ENCODE measurements around the gene CHPF2.

CHPF2 gene

GRCh38 chr7:151276666-151277590 is 44.6 kb downstream of the CHPF2 start:
- TF ChIP-seq CTCF (IDR thresholded peaks at IDR 0.05; ENCODE audit: low read depth, low read length), result no peak
- H3K4me3 ChIP-seq (ENCODE audit: low read depth, low read length), result peak overlapping the region; percentile 16; the same call in 1 of the 2 replicates
- peak; percentile 71 for DNase-seq
- no peaks in the 10 kb centered on the region for H3K36me3 ChIP-seq
- H3K27ac ChIP-seq, result no peak overlapping the region
- no peaks in the 10 kb centered on the region for H3K27me3 ChIP-seq (ENCODE audit: insufficient read depth, low read depth, severe bottlenecking)
- H3K9me3 ChIP-seq (ENCODE audit: severe bottlenecking), result no peaks in the 10 kb centered on the region

- H3K27ac ChIP-seq, result no peak overlapping the region
- H3K27me3 ChIP-seq (ENCODE audit: insufficient read depth, low read depth, severe bottlenecking), result no peaks in the 10 kb centered on the region
- DNase-seq, result no peak
- H3K4me3 ChIP-seq (ENCODE audit: low read depth, low read length), result no peak overlapping the region
- no peak for TF ChIP-seq CTCF (IDR thresholded peaks at IDR 0.05; ENCODE audit: low read depth, low read length)
- no peaks in the 10 kb centered on the region for H3K9me3 ChIP-seq (ENCODE audit: severe bottlenecking)
- H3K36me3 ChIP-seq, result no peaks in the 10 kb centered on the region
Observed at GRCh38 chr7:151277631-151278030, 45.3 kb downstream of the CHPF2 start.

- Histone ChIP-seq H3K4me3 (ENCODE audit: low read depth, low read length) (no peak overlapping the region), H3K27me3 (ENCODE audit: insufficient read depth, low read depth, severe bottlenecking) (no peaks in the 10 kb centered on the region), H3K27ac (no peak overlapping the region), H3K9me3 (ENCODE audit: severe bottlenecking) (no peaks in the 10 kb centered on the region), H3K36me3 (no peaks in the 10 kb centered on the region)
- DNase-seq, result no peak
- TF ChIP-seq CTCF (IDR thresholded peaks at IDR 0.05; ENCODE audit: low read depth, low read length), result no peak
Observed at GRCh38 chr7:151278949-151279348, 46.7 kb downstream of the CHPF2 start.

- no peak for DNase-seq
- Histone ChIP-seq H3K27ac (no peak overlapping the region), H3K9me3 (ENCODE audit: severe bottlenecking) (no peaks in the 10 kb centered on the region), H3K36me3 (no peaks in the 10 kb centered on the region), H3K4me3 (ENCODE audit: low read depth, low read length) (no peak overlapping the region), H3K27me3 (ENCODE audit: insufficient read depth, low read depth, severe bottlenecking) (no peaks in the 10 kb centered on the region)
- TF ChIP-seq CTCF (IDR thresholded peaks at IDR 0.05; ENCODE audit: low read depth, low read length), result no peak
Observed at GRCh38 chr7:151279868-151280267, 47.6 kb downstream of the CHPF2 start.

- H3K27ac ChIP-seq, result no peak overlapping the region
- no peak for TF ChIP-seq CTCF (IDR thresholded peaks at IDR 0.05; ENCODE audit: low read depth, low read length)
- no peaks in the 10 kb centered on the region for H3K36me3 ChIP-seq
- H3K4me3 ChIP-seq (ENCODE audit: low read depth, low read length), result no peak overlapping the region
- no peaks in the 10 kb centered on the region for H3K9me3 ChIP-seq (ENCODE audit: severe bottlenecking)
- DNase-seq, result no peak
- H3K27me3 ChIP-seq (ENCODE audit: insufficient read depth, low read depth, severe bottlenecking), result no peaks in the 10 kb centered on the region
Observed at GRCh38 chr7:151280388-151281019, 48.2 kb downstream of the CHPF2 start.
